Measurements from ENCODE around the gene ABCB4.

The ABCB4 gene

DNA sequence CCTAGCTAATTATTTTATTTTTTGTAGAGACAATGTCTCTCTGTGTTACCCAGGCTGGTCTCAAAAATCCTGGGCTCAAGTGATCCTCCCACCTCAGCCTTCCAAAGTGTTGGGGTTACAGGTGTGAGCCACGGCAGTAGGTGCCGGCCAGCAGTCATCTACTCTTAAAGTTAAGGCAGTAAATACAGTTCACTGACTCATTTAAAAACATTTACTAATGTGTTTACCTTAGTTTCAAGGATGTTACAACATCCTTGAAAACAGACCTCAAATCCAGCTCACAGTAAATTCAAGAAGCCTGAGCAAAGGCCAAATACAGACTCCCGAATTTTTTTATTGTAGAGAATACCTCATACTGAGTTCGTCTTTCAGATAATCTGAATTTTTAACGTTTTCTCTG, 29.6 kb upstream of the ABCB4 start (continued):
- TF ChIP-seq, protein P1, sequence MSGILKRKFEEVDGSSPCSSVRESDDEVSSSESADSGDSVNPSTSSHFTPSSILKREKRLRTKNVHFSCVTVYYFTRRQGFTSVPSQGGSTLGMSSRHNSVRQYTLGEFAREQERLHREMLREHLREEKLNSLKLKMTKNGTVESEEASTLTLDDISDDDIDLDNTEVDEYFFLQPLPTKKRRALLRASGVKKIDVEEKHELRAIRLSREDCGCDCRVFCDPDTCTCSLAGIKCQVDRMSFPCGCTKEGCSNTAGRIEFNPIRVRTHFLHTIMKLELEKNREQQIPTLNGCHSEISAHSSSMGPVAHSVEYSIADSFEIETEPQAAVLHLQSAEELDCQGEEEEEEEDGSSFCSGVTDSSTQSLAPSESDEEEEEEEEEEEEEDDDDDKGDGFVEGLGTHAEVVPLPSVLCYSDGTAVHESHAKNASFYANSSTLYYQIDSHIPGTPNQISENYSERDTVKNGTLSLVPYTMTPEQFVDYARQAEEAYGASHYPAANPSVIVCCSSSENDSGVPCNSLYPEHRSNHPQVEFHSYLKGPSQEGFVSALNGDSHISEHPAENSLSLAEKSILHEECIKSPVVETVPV (CRISPR knock-in tag; IDR thresholded peaks at IDR 0.05): no peak
- TF ChIP-seq ISL1 (CRISPR knock-in tag; IDR thresholded peaks at IDR 0.05): no peak
- TF ChIP-seq CSDC2 (CRISPR knock-in tag; IDR thresholded peaks at IDR 0.05): no peak

DNA sequence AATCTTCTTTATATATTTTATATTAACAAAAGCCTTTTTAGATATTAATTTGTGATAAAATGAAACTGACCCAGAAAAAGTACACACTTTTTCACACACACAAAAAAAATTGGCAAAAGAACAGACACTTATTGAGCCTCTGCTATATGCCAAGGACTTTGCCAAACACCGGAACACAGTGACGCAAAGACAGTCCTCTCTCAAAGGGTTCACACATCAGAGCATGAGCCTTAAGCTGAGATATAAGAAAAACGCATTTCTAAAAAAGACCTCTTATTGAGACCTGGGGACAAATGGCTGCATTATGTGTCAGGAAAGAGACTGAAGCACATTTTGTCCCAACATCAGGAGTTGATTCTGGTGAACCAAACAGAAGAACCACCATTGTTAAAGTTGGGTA, 24.0 kb upstream of the ABCB4 start:
- no peak for ATAC-seq
- TF ChIP-seq OSR1 (CRISPR knock-in tag; IDR thresholded peaks at IDR 0.05) (no peak), ZNF8 (CRISPR knock-in tag; IDR thresholded peaks at IDR 0.05) (no peak), RARB (CRISPR knock-in tag; IDR thresholded peaks at IDR 0.05) (no peak), SNAI2 (CRISPR knock-in tag; IDR thresholded peaks at IDR 0.05) (no peak), CSDC2 (CRISPR knock-in tag; IDR thresholded peaks at IDR 0.05) (no peak)
- TF ChIP-seq, protein P2, sequence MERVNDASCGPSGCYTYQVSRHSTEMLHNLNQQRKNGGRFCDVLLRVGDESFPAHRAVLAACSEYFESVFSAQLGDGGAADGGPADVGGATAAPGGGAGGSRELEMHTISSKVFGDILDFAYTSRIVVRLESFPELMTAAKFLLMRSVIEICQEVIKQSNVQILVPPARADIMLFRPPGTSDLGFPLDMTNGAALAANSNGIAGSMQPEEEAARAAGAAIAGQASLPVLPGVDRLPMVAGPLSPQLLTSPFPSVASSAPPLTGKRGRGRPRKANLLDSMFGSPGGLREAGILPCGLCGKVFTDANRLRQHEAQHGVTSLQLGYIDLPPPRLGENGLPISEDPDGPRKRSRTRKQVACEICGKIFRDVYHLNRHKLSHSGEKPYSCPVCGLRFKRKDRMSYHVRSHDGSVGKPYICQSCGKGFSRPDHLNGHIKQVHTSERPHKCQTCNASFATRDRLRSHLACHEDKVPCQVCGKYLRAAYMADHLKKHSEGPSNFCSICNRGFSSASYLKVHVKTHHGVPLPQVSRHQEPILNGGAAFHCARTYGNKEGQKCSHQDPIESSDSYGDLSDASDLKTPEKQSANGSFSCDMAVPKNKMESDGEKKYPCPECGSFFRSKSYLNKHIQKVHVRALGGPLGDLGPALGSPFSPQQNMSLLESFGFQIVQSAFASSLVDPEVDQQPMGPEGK (CRISPR knock-in tag; IDR thresholded peaks at IDR 0.05; ENCODE audit: borderline replicate concordance): no peak
- TF ChIP-seq, protein P1 (CRISPR knock-in tag; IDR thresholded peaks at IDR 0.05): no peak

DNA sequence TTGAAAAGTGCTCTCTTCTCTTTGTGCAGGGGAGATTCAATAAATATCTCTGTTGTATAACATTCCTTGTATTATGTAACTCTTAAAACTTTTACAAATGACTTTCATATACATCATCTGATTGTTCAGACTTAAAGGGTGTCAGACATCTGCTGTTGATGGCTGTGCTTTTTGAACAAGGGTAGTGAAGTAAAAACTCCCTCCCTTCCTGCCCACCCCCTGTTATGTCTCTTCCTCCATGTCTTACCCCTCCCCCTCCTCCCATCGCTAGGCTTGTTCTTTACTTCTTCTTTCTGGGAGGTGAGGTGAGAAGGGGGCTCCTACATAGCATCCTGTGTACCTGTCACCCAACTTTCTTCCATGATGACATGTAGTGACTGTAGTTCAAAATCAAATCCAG, 23.4 kb upstream of the ABCB4 start:
- no peak for ATAC-seq
- TF ChIP-seq, protein P3, sequence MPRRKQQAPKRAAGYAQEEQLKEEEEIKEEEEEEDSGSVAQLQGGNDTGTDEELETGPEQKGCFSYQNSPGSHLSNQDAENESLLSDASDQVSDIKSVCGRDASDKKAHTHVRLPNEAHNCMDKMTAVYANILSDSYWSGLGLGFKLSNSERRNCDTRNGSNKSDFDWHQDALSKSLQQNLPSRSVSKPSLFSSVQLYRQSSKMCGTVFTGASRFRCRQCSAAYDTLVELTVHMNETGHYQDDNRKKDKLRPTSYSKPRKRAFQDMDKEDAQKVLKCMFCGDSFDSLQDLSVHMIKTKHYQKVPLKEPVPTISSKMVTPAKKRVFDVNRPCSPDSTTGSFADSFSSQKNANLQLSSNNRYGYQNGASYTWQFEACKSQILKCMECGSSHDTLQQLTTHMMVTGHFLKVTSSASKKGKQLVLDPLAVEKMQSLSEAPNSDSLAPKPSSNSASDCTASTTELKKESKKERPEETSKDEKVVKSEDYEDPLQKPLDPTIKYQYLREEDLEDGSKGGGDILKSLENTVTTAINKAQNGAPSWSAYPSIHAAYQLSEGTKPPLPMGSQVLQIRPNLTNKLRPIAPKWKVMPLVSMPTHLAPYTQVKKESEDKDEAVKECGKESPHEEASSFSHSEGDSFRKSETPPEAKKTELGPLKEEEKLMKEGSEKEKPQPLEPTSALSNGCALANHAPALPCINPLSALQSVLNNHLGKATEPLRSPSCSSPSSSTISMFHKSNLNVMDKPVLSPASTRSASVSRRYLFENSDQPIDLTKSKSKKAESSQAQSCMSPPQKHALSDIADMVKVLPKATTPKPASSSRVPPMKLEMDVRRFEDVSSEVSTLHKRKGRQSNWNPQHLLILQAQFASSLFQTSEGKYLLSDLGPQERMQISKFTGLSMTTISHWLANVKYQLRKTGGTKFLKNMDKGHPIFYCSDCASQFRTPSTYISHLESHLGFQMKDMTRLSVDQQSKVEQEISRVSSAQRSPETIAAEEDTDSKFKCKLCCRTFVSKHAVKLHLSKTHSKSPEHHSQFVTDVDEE (CRISPR knock-in tag; IDR thresholded peaks at IDR 0.05): no peak
- no peak for TF ChIP-seq ARNTL (CRISPR knock-in tag; IDR thresholded peaks at IDR 0.05; ENCODE audit: borderline replicate concordance, low read depth)
- no peak for TF ChIP-seq PPARA (CRISPR knock-in tag; IDR thresholded peaks at IDR 0.05; ENCODE audit: borderline replicate concordance)
- no peak for TF ChIP-seq CSDC2 (CRISPR knock-in tag; IDR thresholded peaks at IDR 0.05)
- TF ChIP-seq ZFP3 (CRISPR knock-in tag; IDR thresholded peaks at IDR 0.05): no peak
- TF ChIP-seq GLIS3 (CRISPR knock-in tag; IDR thresholded peaks at IDR 0.05): no peak
- TF ChIP-seq, protein P4, sequence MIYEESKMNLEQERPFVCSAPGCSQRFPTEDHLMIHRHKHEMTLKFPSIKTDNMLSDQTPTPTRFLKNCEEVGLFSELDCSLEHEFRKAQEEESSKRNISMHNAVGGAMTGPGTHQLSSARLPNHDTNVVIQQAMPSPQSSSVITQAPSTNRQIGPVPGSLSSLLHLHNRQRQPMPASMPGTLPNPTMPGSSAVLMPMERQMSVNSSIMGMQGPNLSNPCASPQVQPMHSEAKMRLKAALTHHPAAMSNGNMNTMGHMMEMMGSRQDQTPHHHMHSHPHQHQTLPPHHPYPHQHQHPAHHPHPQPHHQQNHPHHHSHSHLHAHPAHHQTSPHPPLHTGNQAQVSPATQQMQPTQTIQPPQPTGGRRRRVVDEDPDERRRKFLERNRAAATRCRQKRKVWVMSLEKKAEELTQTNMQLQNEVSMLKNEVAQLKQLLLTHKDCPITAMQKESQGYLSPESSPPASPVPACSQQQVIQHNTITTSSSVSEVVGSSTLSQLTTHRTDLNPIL (CRISPR knock-in tag; IDR thresholded peaks at IDR 0.05; ENCODE audit: low read depth): no peak
- TF ChIP-seq ISL1 (CRISPR knock-in tag; IDR thresholded peaks at IDR 0.05): no peak
- no peak for TF ChIP-seq ESRRG (CRISPR knock-in tag; IDR thresholded peaks at IDR 0.05)
- TF ChIP-seq, protein P5, sequence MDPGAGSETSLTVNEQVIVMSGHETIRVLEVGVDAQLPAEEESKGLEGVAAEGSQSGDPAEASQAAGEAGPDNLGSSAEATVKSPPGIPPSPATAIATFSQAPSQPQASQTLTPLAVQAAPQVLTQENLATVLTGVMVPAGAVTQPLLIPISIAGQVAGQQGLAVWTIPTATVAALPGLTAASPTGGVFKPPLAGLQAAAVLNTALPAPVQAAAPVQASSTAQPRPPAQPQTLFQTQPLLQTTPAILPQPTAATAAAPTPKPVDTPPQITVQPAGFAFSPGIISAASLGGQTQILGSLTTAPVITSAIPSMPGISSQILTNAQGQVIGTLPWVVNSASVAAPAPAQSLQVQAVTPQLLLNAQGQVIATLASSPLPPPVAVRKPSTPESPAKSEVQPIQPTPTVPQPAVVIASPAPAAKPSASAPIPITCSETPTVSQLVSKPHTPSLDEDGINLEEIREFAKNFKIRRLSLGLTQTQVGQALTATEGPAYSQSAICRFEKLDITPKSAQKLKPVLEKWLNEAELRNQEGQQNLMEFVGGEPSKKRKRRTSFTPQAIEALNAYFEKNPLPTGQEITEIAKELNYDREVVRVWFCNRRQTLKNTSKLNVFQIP (CRISPR knock-in tag; IDR thresholded peaks at IDR 0.05; ENCODE audit: borderline replicate concordance, low read depth): no peak
- TF ChIP-seq TCF4 (CRISPR knock-in tag; IDR thresholded peaks at IDR 0.05; ENCODE audit: borderline replicate concordance): no peak
- TF ChIP-seq ZNF8 (CRISPR knock-in tag; IDR thresholded peaks at IDR 0.05): no peak
- no peak for TF ChIP-seq ZNF565 (CRISPR knock-in tag; conservative IDR thresholded peaks at IDR 0.05; ENCODE audit: low read depth)
- TF ChIP-seq OSR1 (CRISPR knock-in tag; IDR thresholded peaks at IDR 0.05): no peak
- TF ChIP-seq BACH2 (CRISPR knock-in tag; IDR thresholded peaks at IDR 0.05; ENCODE audit: borderline replicate concordance): no peak
- TF ChIP-seq, protein P1 (CRISPR knock-in tag; IDR thresholded peaks at IDR 0.05): no peak
